ENCODE data around the gene EVC2.

DNA sequence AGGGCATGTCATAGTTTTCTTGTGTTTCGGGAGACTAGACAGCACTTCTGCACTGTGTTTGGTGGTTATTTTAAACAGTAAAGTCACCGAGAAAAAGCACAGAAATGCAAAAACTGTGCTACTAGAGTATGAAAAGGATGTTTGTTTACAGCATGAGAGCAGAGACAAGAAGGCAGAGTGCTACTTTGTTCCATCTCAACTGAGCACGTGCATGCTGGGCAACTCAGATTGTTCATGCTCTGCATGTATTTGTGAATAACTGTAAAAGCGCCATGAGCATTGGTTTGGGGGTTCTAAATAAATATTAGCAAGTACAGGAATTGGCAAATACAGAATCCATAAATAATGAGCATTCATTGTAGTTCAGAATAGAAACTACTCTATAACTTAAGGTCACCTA is 10.1 kb upstream of the EVC2 start:
- TF ChIP-seq, protein P1, sequence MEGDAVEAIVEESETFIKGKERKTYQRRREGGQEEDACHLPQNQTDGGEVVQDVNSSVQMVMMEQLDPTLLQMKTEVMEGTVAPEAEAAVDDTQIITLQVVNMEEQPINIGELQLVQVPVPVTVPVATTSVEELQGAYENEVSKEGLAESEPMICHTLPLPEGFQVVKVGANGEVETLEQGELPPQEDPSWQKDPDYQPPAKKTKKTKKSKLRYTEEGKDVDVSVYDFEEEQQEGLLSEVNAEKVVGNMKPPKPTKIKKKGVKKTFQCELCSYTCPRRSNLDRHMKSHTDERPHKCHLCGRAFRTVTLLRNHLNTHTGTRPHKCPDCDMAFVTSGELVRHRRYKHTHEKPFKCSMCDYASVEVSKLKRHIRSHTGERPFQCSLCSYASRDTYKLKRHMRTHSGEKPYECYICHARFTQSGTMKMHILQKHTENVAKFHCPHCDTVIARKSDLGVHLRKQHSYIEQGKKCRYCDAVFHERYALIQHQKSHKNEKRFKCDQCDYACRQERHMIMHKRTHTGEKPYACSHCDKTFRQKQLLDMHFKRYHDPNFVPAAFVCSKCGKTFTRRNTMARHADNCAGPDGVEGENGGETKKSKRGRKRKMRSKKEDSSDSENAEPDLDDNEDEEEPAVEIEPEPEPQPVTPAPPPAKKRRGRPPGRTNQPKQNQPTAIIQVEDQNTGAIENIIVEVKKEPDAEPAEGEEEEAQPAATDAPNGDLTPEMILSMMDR (IDR thresholded peaks at IDR 0.05) = no peak
- TF ChIP-seq, protein P2, sequence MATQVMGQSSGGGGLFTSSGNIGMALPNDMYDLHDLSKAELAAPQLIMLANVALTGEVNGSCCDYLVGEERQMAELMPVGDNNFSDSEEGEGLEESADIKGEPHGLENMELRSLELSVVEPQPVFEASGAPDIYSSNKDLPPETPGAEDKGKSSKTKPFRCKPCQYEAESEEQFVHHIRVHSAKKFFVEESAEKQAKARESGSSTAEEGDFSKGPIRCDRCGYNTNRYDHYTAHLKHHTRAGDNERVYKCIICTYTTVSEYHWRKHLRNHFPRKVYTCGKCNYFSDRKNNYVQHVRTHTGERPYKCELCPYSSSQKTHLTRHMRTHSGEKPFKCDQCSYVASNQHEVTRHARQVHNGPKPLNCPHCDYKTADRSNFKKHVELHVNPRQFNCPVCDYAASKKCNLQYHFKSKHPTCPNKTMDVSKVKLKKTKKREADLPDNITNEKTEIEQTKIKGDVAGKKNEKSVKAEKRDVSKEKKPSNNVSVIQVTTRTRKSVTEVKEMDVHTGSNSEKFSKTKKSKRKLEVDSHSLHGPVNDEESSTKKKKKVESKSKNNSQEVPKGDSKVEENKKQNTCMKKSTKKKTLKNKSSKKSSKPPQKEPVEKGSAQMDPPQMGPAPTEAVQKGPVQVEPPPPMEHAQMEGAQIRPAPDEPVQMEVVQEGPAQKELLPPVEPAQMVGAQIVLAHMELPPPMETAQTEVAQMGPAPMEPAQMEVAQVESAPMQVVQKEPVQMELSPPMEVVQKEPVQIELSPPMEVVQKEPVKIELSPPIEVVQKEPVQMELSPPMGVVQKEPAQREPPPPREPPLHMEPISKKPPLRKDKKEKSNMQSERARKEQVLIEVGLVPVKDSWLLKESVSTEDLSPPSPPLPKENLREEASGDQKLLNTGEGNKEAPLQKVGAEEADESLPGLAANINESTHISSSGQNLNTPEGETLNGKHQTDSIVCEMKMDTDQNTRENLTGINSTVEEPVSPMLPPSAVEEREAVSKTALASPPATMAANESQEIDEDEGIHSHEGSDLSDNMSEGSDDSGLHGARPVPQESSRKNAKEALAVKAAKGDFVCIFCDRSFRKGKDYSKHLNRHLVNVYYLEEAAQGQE (IDR thresholded peaks at IDR 0.05; ENCODE audit: insufficient read depth in 1 of 2, low read depth in 2 of 2, low read length in 1 of 2) = no peak
- TF ChIP-seq TCF7L2 (IDR thresholded peaks at IDR 0.05; ENCODE audit: low read depth, low read length) (no peak), POLR2AphosphoS5 (IDR thresholded peaks at IDR 0.05; ENCODE audit: low read depth, low read length) (no peak), SIN3A (IDR thresholded peaks at IDR 0.05; ENCODE audit: borderline replicate concordance, insufficient read depth, low read depth, low read length) (no peak)
